Upper lobe of left lung (tissue), 4 donors: Measurements from ENCODE around the gene ARHGEF38.

ENCODE experiments used
- CTCF ChIP-seq, 6 experiments: fragments of 450-650 bp in 4 of 6; fragments of 200-600 bp in 2 of 6; sonication (generic) in 2 of 6; IDR thresholded peaks; one replicate each; pipeline ENCODE4 v1.5.1; 2016 to 2019; ENCODE audit warnings: antibody characterized with exemption in 6 of 6
- EP300 ChIP-seq, 4 donors: sonication (generic); formaldehyde crosslinking; IDR thresholded peaks; one replicate each; pipeline ENCODE4 v1.5.1; 2017; ENCODE audit warnings: antibody characterized with exemption in 4 of 4, control low read depth in 2 of 4
- POLR2A ChIP-seq, 4 donors: fragments of 450-650 bp; IDR thresholded peaks; one replicate each; pipeline ENCODE4 v1.5.1; 2016 to 2017; ENCODE audit warnings: antibody characterized with exemption in 4 of 4, mild to moderate bottlenecking in 2 of 4
- POLR2AphosphoS5 ChIP-seq, 2 donors: sonication (generic); formaldehyde crosslinking; IDR thresholded peaks; one replicate each; pipeline ENCODE4 v1.5.1; 2017; ENCODE audit warnings: antibody characterized with exemption in 2 of 2

GRCh38 chr4:105652286-105652888, 100.0 kb downstream of the ARHGEF38 start:
- TF ChIP-seq POLR2AphosphoS5 (IDR thresholded peaks at IDR 0.05) = no peak
- no peak for TF ChIP-seq POLR2A (IDR thresholded peaks at IDR 0.05)
- no peak for TF ChIP-seq CTCF (IDR thresholded peaks at IDR 0.05)
- no peak for TF ChIP-seq EP300 (IDR thresholded peaks at IDR 0.05)
